ENCODE data around the gene SMCO1.
"Not testable (repeated sequence)": the region's sequence is repeated elsewhere in the genome, so short reads cannot be mapped to it uniquely, and the experiment has no call there.

Gene SMCO1

DNA sequence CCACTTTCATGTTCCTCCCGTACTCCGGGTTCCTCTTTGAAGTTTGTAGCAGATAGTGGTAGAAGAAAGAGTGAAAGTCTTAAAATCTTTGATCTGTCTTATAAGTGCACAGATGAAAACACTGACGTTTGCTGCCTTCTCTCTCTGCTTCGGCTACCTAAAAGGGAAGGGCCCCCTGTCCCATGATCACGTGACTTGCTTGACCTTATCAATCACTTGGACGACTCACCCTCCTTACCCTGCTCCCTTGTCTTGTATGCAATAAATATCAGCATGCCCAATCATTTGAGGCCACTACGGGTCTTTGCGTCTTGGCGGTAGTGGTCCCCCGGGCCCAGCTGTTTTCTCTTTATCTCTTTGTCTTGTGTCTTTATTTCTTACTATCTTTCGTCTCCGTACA lies 6.1 kb upstream of the SMCO1 start:
- not testable (repeated sequence) for DNase-seq (ENCODE audit: low read depth)

DNA sequence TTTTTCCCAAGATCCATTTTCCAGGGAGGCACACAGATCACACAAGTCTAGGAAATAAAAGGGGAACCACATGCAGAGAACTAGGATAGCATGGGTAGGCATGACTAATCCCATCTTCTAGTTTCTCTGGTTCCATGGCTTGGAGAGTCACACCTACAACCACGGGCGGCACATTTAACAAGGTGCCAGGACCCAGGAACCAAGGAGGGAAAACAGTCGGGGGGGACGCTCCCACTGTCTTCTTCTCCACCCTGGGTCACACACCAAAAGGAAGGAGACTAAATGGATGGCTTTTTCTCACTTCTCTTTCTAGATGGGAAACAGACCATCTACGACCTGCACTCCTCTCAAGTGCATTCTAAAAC lies 4.6 kb upstream of the SMCO1 start:
- DNase-seq (ENCODE audit: low read depth) = no peak

DNA sequence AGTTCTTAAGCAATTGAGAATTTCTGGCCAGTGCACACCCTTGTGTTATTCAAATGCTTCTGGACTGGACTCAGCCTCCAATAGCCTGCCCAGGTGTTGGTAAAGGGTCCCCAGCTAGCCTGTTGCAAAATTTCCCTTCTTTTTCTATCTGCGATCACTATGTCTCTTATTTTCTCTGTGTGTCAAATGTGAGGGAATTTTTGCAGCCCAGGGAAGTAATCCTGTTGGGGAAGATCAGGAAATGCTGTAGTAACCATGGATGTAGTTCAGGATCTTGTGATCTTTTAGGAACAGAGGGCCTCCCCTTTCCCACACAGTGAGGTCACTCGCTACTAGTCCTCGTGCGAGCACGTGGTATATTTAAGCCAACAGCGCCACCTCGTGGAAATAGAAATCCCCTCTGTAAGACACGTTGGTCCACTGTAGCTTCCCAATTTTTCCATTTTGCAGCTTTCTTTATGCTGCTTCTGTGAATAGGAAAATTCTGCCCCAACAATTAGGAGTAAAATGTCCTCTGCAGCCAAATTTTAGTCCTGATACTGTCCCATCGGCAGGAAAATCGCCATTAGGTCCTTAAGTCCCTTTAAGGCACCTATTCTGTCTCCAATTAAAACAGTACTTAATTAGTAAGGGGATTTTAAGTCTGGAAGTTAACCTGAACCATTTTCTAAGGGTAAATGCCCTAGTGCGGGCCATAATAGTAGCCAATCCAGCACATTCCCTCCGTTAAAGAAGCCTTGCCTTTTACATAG lies 4.0 kb upstream of the SMCO1 start:
- DNase-seq (ENCODE audit: low read depth) = peak; percentile 57

DNA sequence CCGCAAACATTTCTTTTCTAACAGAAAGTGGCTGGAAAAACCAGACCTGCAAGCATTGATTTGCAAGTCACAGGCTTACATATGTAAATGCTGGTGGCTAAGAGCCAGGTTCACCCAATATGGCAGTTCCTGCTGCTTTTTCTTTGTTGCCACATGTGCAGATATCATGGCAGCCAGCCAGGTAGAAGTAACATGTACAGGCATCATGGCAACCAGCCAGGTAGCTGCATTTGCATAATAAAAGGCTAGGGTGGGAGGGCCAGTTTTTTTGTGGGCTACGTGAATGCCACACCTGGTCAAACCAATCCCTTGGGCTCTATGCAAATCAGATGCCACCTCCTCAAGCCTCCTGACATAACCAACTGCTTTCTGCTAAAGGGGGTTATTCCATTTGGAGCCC lies 2.8 kb upstream of the SMCO1 start:
- DNase-seq (ENCODE audit: low read depth) = no peak

DNA sequence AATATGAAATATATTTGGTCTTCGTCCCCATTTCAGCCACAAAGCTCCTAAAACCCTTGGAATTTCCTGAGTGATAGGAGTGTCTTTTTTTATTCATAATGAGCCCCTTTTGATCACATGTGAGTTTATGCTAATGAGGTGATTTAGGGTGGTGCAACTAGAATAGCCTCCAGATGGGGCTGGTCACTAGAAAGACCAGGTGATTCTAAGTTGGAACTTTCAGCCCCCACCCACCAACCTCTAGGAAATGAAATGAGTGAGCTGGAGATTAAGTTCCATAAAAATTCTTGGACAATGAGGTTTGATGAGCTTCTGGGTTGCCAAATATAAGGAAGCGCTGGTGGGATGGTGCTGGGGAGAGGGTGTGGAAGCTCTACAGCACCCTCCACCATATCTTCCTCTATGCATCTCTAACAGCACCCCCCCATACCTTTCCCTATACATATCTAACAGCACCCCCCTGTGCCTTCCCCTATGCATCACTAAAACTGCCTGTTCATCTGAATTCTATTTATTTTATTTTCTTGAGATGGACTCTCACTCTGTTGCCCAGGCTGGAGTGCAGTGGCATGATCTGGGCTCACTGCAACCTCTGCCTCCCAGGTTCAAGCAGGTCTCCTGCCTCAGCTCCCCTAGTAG lies 2.1 kb upstream of the SMCO1 start:
- no peak for DNase-seq (ENCODE audit: low read depth)

DNA sequence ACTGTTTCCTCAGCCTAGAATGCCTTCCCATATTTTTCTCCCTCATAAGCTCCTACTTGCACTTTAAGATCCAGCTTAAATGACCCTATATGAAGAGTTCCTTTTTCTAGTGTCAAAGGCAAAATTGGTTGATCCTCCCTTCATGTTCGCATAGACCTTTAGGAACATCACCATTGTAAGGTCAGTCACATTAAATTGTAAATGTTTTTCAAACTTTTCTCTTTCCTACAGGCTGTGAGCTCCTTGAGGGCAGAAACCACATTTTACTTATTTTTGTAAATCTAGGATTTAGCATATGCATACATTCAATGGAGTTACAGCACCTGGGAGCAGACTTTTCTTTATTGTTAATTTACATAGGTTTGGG lies 813 bp downstream of the SMCO1 start:
- no peak for DNase-seq (ENCODE audit: low read depth)

DNA sequence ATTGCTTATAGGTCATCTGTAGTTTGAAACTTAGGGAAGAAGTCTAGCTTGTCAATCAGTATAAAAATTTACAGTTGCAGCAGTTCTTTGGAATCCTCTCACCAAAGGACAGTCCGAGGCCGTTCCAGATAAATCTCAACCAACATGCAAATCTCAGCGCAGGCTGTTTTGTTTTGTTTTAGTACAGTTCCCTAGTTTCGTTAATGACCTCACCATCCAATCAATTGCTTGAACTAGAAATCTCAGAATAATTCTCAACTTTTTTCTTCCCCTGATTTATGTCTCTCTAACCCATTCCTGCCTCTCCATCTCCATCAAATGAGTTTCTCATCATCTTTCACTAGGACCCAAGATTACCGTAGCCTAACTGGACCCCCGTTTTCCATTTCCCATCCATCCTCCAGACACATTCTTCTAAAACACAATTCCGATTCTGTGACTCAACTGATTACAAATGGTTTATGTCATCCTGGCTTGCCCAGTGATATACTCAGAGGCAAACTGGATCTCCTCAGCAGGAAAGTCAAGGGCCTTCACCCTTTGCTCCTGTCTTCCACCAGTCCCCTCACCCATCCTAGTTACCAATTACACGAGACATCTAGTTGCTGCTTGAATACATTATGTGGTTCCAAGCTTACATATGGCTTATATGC lies 1.3 kb downstream of the SMCO1 start:
- DNase-seq (ENCODE audit: low read depth) = no peak

DNA sequence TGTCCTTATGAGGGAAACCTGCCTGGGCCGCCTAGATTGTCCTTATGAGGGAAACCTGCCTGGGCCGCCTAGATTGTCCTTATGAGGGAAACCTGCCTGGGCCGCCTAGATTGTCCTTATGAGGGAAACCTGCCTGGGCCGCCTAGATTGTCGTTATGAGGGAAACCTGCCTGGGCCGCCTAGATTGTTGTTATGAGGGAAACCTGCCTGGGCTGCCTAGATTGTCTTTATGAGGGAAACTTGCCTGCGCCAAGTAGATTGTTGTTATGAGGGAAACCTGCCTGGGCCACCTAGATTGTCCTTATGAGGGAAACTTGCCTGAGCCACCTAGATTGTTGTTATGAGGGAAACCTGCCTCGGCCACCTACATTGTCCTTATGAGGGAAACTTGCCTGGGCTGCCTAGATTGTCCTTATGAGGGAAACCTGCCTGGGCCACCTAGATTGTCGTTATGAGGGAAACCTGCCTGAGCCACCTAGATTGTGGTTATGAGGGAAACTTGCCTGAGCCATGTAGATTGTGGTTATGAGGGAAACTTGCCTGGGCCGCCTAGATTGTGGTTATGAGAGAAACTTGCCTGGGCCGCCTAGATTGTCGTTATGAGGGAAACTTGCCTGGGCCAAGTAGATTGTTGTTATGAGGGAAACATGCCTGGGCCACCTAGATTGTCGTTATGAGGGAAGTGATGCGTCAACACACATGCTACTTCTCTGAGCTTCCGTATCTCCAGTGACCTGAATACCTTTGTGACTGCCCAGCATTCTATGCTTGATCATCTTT lies 3.3 kb downstream of the SMCO1 start:
- not testable (repeated sequence) for DNase-seq (ENCODE audit: low read depth)

DNA sequence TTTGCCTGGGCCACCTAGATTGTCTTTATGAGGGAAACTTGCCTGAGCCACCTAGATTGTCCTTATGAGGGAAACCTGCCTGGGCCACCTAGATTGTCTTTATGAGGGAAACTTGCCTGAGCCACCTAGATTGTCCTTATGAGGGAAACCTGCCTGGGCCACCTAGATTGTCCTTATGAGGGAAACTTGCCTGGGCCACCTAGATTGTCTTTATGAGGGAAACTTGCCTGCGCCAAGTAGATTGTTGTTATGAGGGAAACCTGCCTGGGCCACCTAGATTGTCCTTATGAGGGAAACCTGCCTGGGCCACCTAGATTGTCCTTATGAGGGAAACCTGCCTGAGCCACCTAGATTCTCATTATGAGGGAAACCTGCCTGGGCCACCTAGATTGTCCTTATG lies 4.0 kb downstream of the SMCO1 start:
- DNase-seq (ENCODE audit: low read depth) = not testable (repeated sequence)

DNA sequence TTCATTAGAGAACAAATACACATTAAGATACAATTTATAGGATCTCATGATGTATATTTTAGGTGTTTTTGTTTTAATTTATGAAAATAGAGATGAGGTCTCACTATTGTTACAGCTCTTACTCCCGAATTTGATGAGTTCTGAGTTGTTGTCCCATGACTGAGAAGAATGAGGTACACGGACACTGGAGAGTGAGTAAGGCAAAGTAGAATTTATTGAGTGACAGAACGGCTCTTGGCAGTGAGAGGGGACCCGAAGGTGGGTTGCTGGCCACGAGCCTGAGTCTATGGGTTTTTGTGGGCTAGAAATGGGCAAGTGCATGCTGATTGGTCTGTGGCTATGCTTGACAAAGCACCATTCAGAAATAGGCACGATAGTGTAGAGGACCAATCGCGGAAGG lies 8.5 kb downstream of the SMCO1 start:
- no peak for DNase-seq (ENCODE audit: low read depth)

DNA sequence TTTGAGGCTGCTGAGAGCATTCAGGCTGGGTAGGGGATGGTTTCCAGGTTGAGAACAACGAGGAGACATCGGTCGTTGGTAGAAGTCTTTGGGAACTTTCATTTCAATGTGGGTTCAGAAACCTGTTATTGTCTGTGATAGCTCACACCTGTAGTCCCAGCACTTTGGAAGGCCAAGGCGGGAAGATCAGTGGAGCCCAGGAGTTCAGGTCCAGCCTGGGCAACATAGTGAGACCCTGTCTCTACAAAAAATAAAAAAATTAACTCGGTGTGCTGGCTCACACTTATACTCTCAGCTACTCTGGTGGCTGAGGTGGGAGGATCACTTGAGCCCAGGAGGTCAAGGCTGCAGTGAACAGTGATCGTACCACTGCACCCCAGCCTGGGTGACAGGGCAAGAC lies 10.6 kb downstream of the SMCO1 start:
- DNase-seq (ENCODE audit: low read depth) = no peak

DNA sequence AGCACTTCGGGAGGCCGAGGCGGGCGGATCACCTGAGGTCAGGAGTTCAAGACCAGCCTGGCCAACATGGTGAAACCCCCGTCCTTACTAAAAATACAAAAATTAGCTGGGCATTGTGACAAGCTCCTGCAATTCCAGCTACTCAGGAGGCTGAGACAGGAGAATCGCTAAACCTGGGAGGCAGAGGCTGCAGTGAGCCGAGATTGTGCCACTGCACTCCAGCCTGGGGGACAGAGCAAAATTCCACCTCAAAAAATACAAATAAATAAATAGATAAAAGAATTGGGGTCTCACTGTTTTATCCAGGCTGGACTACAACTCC lies 11.1 kb downstream of the SMCO1 start:
- DNase-seq (ENCODE audit: low read depth) = not testable (repeated sequence)

DNA sequence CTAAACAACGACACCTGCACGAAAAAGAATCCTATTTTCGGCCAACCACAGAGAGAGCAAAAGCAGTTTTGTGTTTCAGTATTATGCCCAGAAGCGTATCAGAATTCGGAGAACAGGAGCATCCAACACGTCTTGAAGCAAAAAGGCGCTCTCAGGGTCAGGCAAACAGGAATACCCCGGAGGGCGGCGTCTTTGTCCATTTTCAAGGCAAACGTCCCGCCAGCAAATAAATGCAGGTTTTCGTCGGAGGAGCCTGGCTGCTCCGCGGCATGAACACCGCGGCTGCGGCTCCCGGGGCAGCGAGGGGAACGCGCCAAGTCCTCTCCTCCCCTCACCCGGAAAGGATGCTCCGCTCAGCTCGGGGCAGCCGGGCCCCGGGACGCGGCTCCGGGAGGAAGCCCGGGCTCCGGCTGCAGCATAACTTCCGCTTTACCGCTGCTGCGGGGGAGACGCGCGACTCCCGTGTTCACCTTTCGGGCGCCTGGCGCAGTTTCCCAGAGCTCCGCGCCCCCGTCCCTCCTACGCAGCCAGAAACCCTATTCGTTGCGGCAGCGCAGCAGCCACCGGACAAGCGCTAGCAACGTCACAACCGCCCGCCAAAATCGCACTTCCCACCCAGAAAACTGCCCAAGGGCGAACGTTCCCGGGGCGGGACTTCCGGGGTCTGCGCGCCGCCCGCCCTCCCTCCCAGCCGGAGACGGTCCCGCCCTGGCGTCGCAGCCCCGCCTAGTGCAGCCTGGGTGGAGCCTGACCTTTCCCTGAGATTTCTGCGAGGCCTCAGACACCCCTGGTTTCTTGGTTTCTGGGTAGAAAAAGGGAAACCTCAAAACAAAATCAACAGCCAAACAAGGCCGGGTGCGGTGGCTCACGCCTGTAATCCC lies 11.7 kb downstream of the SMCO1 start, which contains the start of gene RNF168:
RNF168 (minus strand) TSS at position 573 of the 881 bp plus-strand sequence. CDS start 595 bp downstream, outside the sequence.
- peak; percentile 79 for DNase-seq (ENCODE audit: low read depth)

DNA sequence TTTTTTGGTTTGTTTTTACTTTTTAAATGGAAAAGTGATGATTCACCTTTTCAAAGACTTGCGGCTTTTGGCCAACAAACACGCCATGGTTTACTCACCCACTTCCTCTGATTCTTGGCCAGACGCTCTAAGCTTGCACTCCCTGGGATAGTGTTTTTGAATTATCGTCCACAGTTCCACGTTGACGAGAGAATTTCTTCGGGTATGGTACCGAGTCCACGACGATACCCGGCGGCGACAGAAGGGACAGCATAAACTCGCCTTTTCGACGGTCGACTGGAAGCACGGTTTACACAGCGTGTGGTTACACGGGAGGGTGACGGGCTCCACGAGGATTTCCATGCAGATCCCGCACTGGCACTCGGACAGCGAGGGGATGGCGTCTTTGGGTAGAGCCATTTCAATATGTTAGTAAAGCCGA lies 12.4 kb downstream of the SMCO1 start:
- DNase-seq (ENCODE audit: low read depth) = peak; percentile 71

DNA sequence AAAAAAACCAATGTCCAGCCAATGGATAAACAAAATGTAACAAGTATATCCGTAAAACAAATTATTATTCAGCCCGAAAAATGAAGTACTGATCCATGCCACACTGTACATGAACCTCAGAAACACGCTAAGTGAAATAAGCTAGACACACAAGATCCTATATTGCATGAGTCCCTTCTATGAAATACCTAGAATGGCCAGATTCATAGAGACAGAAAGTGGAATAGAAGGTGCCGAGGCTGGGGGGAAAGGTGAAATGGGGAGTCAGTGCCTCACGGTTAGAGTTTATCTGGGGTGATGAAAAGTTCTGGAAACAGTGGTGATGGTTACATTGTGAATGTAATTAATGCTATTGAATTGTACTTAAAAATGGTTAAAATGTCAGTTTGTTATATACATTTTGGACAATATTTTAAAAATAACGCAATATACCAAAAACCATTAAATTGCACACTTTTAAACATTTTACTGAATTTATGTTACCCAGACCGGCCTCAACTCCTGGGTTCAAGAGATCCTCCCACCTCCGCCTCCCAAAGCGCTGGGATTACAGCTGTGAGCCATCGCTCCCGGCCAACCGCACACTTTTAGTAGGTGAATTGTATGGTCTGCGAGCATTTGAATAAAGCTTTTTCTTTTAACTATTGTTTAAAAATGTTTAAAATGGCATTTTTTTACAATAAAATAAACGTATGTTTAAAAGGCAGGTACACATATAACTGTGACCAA lies 13.7 kb downstream of the SMCO1 start:
- no peak for DNase-seq (ENCODE audit: low read depth)

DNA sequence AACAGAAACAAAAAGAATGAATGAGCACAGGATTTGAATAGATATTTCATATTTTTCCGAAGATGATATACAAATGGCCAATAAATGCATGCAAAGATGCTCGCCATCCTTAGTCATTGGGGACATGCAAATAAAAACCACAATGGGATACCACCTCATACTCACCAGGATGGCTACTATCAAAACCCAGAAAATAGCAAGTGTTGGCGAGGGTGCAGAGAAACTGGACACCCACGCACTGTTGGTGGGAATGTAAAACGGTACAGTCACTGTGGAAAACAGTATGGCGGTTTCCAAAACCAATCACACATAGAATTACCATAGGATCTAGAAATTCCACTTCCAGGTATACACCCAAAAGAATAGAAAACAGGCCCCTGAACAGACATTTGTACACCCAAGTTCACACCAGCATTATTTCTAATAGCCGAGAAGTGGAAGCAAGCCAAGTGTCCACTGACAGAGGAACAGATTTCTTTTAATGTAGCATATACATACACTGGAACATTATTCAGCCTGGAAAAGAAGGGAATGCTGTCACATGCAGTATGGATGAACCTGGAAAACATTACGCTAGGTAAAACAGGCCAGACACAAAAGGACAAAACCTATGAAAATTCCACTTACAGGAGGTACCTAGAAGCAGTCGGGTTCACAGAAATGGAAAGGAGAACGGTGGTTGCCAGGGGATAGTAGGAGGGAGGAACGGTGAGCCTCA lies 15.2 kb downstream of the SMCO1 start:
- DNase-seq (ENCODE audit: low read depth) = no peak

DNA sequence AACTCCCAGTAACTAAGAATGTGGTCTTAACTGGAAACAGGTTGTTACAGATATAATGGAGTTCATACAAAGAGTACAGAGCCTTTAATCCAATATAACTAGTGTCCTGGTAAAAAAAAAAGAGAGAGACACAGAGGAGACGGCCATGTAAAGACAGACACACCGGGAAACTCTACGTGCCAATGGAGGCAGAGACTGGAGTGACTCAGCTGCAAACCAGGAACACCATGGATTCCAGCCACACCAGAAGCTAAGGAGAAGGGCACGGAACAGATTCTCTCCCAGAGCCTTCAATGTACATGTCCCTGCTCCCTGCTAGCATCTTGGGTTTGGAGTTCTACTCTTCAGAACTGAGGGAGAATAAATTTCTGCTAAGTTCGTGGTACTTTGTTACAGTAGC lies 16.1 kb downstream of the SMCO1 start:
- no peak for DNase-seq (ENCODE audit: low read depth)

DNA sequence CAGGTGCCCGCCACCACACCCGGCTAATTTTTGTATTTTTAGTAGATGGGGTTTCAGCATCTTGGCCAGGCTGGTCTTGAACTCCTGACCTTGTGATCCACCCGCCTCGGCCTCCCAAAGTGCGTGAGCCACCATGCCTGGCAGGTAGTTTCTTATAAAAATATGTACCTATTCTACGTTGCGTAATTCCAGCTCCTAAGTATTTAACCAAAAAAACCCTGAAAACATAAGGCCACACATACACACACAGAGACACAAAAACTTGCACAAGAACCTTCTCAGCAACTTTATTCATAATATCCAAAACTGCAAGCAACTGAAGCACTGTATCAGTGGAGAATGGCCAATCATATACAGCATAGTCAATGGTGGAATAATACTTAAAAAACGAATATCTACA lies 16.8 kb downstream of the SMCO1 start:
- no peak for DNase-seq (ENCODE audit: low read depth)

DNA sequence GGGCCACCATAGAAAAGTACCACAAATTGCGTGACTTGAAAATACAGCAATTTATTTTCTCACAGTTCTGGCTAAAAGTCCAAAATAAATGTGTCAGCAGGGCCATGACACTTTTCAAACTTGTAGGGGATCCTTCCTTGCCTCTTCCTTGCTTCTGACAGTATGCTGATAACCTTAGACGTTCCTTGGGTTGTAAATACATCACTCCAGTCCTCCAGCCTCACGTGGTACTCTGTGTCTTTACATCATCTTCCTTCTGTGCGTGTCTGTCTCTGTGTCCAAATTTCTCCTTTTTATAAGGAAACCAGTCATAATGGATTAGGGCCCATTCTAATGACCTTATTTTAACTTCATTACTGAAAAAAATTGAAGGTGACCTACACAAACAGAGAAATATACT lies 19.0 kb downstream of the SMCO1 start:
- no peak for DNase-seq (ENCODE audit: low read depth)

DNA sequence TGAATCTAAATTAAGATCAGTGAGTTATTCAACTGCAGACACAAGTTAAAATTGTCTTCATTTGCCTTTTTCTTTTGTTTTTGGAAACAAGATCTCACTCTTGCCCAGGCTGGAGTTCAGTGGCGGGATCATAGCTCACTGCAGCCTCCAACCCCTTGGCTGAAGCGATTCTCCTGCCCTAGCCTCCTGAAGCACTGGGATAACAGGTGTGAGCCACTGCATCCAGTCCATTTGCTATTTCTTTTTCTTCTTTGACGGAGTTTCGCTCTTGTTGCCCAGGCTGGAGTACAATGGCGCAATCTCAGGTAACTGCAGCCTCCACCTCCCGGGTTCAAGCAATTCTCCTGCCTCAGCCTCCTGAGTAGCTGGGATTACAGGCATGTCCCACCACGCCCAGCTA lies 21.9 kb downstream of the SMCO1 start:
- no peak for DNase-seq (ENCODE audit: low read depth)

All from HS-27A (cell line).